Endothelial cell of umbilical vein (primary cell): Measurements from ENCODE around the gene SLC35G6. TPM values are rescaled to one million over a fixed set of nuclear protein-coding genes. Genes with fewer than 3 reads are reported as not detected.

ENCODE experiments used
- BruUV-seq: library from RNA; stranded (reverse); fragments of 400-500 nt; replicated peaks from 2 replicates; lab custom pipeline; 2021; lab: Mats Ljungman, UMichigan
- CTCF ChIA-PET: fragments of 300-600, 350-600 bp; sonication (Branson Sonifier 250); formaldehyde crosslinking; loops from one replicate; lab custom pipeline; 2021; ENCODE audit warnings: antibody characterized with exemption, inconsistent platforms; lab: Charles Lee
- POLR2A ChIA-PET: fragments of 300-600, 350-600 bp; sonication (Branson Sonifier 250); formaldehyde crosslinking; loops from one replicate; lab custom pipeline; 2021; ENCODE audit warnings: antibody characterized with exemption, inconsistent platforms; lab: Charles Lee
- DNase-seq: peaks from one replicate; pipeline ENCODE4 v3.0.0-alpha.2; 2011; ENCODE audit warnings: low read depth, low spot score
- FAIRE-seq: peaks from 2 replicates; lab custom pipeline; 2011; peaks lifted over from hg19 to GRCh38; lab: Jason Lieb, UNC
- H2AFZ ChIP-seq: 2 replicates; pipeline ENCODE4 v1.6.0; 2012; ENCODE audit warnings: low read depth, low read length, control low read depth, inconsistent platforms
- H3K27ac ChIP-seq: 2 replicates; pipeline ENCODE4 v1.5.1; 2011; ENCODE audit warnings: low read depth, mild to moderate bottlenecking, control low read depth, low read length, moderate library complexity; ENCODE audit not compliant: insufficient read depth
- H3K27me3 ChIP-seq, 2 experiments: 2 replicates each; pipeline versions ENCODE4 v1.6.0 to v1.6.1; 2011; ENCODE audit warnings: low read length in 2 of 2, mixed read lengths in 1 of 2; ENCODE audit not compliant: control insufficient read depth in 2 of 2, insufficient read depth in 2 of 2
- H3K36me3 ChIP-seq, 2 experiments: 2 replicates in 1 of 2; 3 replicates in 1 of 2; pipeline ENCODE4 v1.5.1; 2011; ENCODE audit warnings: low read length in 2 of 2, mild to moderate bottlenecking in 1 of 2, moderate library complexity in 1 of 2; ENCODE audit not compliant: control insufficient read depth in 2 of 2, insufficient read depth in 2 of 2; ENCODE audit errors: extremely low read depth in 1 of 2
- H3K4me1 ChIP-seq: 3 replicates; pipeline ENCODE4 v1.5.1; 2011; ENCODE audit warnings: mild to moderate bottlenecking, low read length; ENCODE audit not compliant: control insufficient read depth, insufficient read depth; ENCODE audit errors: extremely low read depth
- H3K4me2 ChIP-seq: 2 replicates; pipeline ENCODE4 v1.6.1; 2011; ENCODE audit warnings: low read length, control low read depth, mixed read lengths; ENCODE audit not compliant: insufficient read depth
- H3K4me3 ChIP-seq, 3 experiments: fragments of 200-600 bp in 1 of 3; sonication (generic), shearing (Covaris generic) in 1 of 3; replicated peaks in 1 of 3; 2 replicates each; pipeline ENCODE4 v1.5.1; 2011 to 2016; ENCODE audit warnings: control low read depth in 3 of 3, low read length in 3 of 3, mild to moderate bottlenecking in 2 of 3, inconsistent platforms in 1 of 3, low read depth in 1 of 3, moderate library complexity in 1 of 3; ENCODE audit not compliant: insufficient read depth in 1 of 3
- H3K79me2 ChIP-seq: 2 replicates; pipeline ENCODE4 v1.6.0; 2012; ENCODE audit warnings: low read length, inconsistent platforms; ENCODE audit not compliant: control insufficient read depth, insufficient read depth
- H3K9ac ChIP-seq: replicated peaks from 2 replicates; pipeline ENCODE3; 2011; ENCODE audit warnings: low read length, control low read depth; ENCODE audit not compliant: insufficient read depth; ENCODE audit errors: extremely low read depth
- H3K9me1 ChIP-seq: replicated peaks from 3 replicates; pipeline ENCODE4 v1.6.0; 2011; ENCODE audit warnings: mild to moderate bottlenecking, low read length; ENCODE audit not compliant: control insufficient read depth, insufficient read depth; ENCODE audit errors: extremely low read depth
- H3K9me3 ChIP-seq: replicated peaks from 2 replicates; pipeline ENCODE4 v1.5.1; 2012; ENCODE audit warnings: low read length, inconsistent platforms; ENCODE audit not compliant: control insufficient read depth, insufficient read depth
- H4K20me1 ChIP-seq: replicated peaks from 2 replicates; pipeline ENCODE3; 2011; ENCODE audit warnings: mild to moderate bottlenecking, low read length; ENCODE audit not compliant: control insufficient read depth, insufficient read depth; ENCODE audit errors: extremely low read depth
- CTCF ChIP-seq, 2 donors: IDR thresholded peaks; 1 replicate in 1 of 2; 2 replicates in 1 of 2; pipeline ENCODE4 v1.5.1; 2011; ENCODE audit warnings: low read length in 2 of 2, mild to moderate bottlenecking in 2 of 2, moderate library complexity in 2 of 2, control low read depth in 1 of 2, inconsistent platforms in 1 of 2, low read depth in 1 of 2; ENCODE audit not compliant: insufficient read depth in 1 of 2; ENCODE audit errors: extremely low read depth in 1 of 2
- FOS ChIP-seq: IDR thresholded peaks from 2 replicates; pipeline ENCODE4 v1.6.1; 2011; ENCODE audit warnings: mild to moderate bottlenecking, low read length, moderate library complexity, borderline replicate concordance; ENCODE audit not compliant: insufficient read depth
- GATA2 ChIP-seq: IDR thresholded peaks from 2 replicates; pipeline ENCODE4 v1.7.0; 2011; ENCODE audit warnings: low read depth, mild to moderate bottlenecking, moderate library complexity, mixed read lengths, low read length; ENCODE audit not compliant: insufficient read length, insufficient read depth
- JUN ChIP-seq: IDR thresholded peaks from 2 replicates; pipeline ENCODE4 v1.6.1; 2011; ENCODE audit warnings: borderline replicate concordance, low read depth; ENCODE audit not compliant: insufficient read length, insufficient read depth
- POLR2A ChIP-seq: IDR thresholded peaks from 2 replicates; pipeline ENCODE4 v1.6.1; 2012; ENCODE audit warnings: low read depth, mild to moderate bottlenecking, control low read depth, low read length
- POLR2AphosphoS5 ChIP-seq: IDR thresholded peaks from 2 replicates; pipeline ENCODE4 v1.6.1; 2012; ENCODE audit warnings: low read depth, mild to moderate bottlenecking, control low read depth, low read length, moderate library complexity; ENCODE audit not compliant: insufficient read depth
- dilution Hi-C: fragments of 300-500 bp; cut with MboI; formaldehyde crosslinking; loops from one replicate; pipeline ENCODE4 v1.15.0; 2019; ENCODE audit warnings: low sequenced_read_pairs; ENCODE audit not compliant: extremely low pct_ligation_motif_present
- intact Hi-C: fragments of 100-400 bp; cut with micrococcal nuclease; formaldehyde crosslinking; loops from one replicate; pipeline ENCODE4 v1.10.0; 2022
- polyA plus RNA-seq, 4 experiments: library from polyadenylated mRNA; depleted of rRNA in 3 of 4; stranded (reverse) in 3 of 4; unstranded in 1 of 4; fragments of >200 nt; gene quantifications; 2 replicates each; pipeline versions ENCODE4 v1.2.1 to v1.2.3, GENCODE V29; 2011 to 2012; ENCODE audit warnings: missing spikeins in 1 of 4
- total RNA-seq: library from RNA; stranded (reverse); gene quantifications from 2 replicates; pipeline ENCODE4 v1.2.3, GENCODE V29; 2021

The SLC35G6 gene
- total and polyA plus RNA-seq, 2 donors (not counting 3 experiments of a cell fraction or from before 2014, with no cell fraction given): not detected

GRCh38 chr17:7445619-7445968, 35.7 kb upstream of the SLC35G6 start:
- peaks cover 19 to 23% of the 10 kb centered on the region in 2 experiments for H3K27me3 ChIP-seq
- H2AFZ ChIP-seq: peak overlapping the region; percentile 71
- dilution Hi-C loops: no loop called here
- TF ChIP-seq JUN (no peak), GATA2 (no peak), POLR2A (no peak), CTCF (IDR thresholded peaks at IDR 0.05; ENCODE audit: extremely low read depth in 1 of 2, insufficient read depth in 1 of 2, low read depth in 1 of 2, low read length in 2 of 2) (no peak), FOS (no peak), POLR2AphosphoS5 (no peak)
- no peak overlapping the region for H3K27ac ChIP-seq
- ChIA-PET CTCF (interaction anchor here (1.0 to 4.1 kb wide), 4 partner anchors 9 to 115 kb away, joined by 3 to 30 read pairs (median 6); partner anchors contain the start of genes TMEM102 and TMEM256), POLR2A (interaction anchor here (0.9 kb wide), 1 partner anchor 8 kb away, joined by 3 read pairs; no protein-coding TSS in a partner anchor)
- no peaks in the 10 kb centered on the region for H3K9me1 ChIP-seq
- FAIRE-seq: peak; percentile 12
- peak overlapping the region; percentile 67 for H3K4me2 ChIP-seq
- peaks cover 11% of the 10 kb centered on the region for H3K4me1 ChIP-seq
- H3K36me3 ChIP-seq: no peaks in the 10 kb centered on the region
- no peak for DNase-seq
- no TSS peak for BruUV-seq
- no peaks in the 10 kb centered on the region for H3K79me2 ChIP-seq
- no peak overlapping the region for H3K9ac ChIP-seq
- peak overlapping the region in 1 of 3 experiments; percentile 25 for H3K4me3 ChIP-seq
- intact Hi-C loops: loop anchor here (1.0 kb wide), 1 partner anchor 10 kb away; no protein-coding TSS in a partner anchor
- H4K20me1 ChIP-seq: no peaks in the 10 kb centered on the region
- H3K9me3 ChIP-seq: no peaks in the 10 kb centered on the region
